Activated naive CD8-positive, alpha-beta T cell treated with anti-CD3 and anti-CD28 coated beads, Interleukin-2, amount 50 U/mL, for 16 hours (primary cell): Measurements from ENCODE around the gene IGSF8.
"Not testable (repeated sequence)": the region's sequence is repeated elsewhere in the genome, so short reads cannot be mapped to it uniquely, and the experiment has no call there.

Experiments used
- DNase-seq: peaks from one replicate; pipeline ENCODE4 v3.0.0-alpha.2; 2020; ENCODE audit warnings: low read depth, low spot score

The IGSF8 gene

GRCh38 chr1:160068225-160068624 is 30.2 kb downstream of the IGSF8 start:
- no peak for DNase-seq

GRCh38 chr1:160066829-160067745 is 31.3 kb downstream of the IGSF8 start:
- no peak for DNase-seq

- no peak for DNase-seq
Observed at GRCh38 chr1:160064746-160065145, 33.7 kb downstream of the IGSF8 start.

DNA sequence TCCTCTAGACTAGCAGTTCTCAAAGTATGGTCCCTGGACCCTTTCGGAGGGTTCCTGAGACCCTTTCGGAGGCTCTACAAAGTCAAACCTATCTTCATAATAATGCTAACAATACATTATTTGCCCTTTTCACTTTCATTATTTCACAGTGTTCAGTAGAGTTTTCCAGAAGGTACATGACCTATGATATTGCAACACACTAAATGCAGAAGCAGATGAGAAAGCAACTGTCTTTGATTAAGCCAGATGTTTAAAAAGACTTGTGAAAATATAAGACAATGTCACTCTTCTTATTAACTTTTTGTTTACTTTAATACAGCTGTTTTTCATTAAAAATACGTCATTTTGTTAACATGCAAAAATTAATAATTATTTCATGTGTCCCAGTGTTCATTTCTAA is 34.3 kb downstream of the IGSF8 start:
- no peak for DNase-seq

DNA sequence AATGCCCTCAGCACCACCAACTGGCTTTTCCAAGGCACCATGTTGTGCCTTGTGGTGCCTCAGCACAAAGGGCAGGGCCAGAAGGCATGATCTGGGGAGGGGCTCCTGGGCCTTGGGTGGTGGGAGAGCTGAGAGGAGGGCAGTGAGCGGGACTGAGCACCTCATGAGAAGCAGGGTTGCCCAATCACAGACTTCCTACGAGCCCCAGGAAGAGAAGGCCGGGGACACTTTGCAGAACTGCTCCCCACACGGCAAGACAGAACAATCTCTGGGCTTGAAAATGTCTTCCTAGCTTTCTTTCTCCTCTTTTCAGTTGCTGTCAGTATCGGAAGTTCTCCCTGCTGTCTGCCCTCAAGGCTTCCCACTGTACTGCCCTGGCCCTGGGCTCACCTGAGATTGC is 35.2 kb downstream of the IGSF8 start:
- DNase-seq = no peak

- DNase-seq = no peak
Observed at GRCh38 chr1:160062230-160062532, 36.2 kb downstream of the IGSF8 start.

DNA sequence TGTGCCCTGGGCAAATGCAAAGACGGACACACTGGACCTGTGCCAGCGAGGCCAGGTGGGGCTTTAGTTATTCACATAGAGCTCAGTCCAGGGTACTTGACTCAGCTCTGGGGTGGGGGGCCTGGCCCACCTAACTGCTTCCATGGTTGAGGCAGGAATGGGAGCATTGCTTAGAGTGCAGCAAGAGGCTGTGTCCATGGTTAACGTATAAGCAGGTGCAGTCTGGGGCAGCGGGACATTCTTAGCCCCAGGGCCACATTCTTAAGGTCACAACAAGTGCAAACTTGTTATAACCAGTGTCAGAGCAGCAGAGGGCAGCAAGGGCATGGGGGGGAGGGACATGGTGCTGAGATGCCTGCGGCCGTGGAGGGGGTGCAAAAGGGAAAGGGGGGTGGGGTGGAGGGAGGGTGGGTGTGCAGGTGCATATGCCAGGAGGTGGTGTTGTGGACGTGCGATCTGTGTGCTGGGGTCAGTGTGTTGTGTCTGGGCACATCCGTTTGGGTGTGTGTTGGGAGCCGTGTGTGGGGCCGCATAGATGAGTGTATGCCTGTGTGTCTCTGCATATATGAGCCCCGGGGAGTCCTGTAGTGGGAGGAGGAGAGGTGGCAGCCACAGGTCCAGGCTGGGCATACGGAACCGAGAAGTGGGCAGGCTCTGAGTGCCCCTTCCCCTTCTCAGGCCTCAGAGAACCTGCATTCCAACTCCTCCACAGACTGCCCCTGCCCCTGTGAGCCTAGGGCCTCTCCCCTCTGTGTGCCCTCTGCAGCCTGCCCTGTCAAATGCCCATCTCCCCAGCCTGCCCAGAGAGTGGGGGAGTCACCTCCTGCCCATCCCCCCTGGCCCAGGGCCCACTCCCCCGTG is 36.8 kb downstream of the IGSF8 start:
- no peak for DNase-seq

- no peak for DNase-seq
Observed at GRCh38 chr1:160058087-160058486, 40.3 kb downstream of the IGSF8 start.

GRCh38 chr1:160056648-160057169 is 41.7 kb downstream of the IGSF8 start:
- no peak for DNase-seq

GRCh38 chr1:160053548-160054365 is 44.7 kb downstream of the IGSF8 start:
- no peak for DNase-seq

- no peak for DNase-seq
Observed at GRCh38 chr1:160052936-160053335, 45.5 kb downstream of the IGSF8 start.

DNA sequence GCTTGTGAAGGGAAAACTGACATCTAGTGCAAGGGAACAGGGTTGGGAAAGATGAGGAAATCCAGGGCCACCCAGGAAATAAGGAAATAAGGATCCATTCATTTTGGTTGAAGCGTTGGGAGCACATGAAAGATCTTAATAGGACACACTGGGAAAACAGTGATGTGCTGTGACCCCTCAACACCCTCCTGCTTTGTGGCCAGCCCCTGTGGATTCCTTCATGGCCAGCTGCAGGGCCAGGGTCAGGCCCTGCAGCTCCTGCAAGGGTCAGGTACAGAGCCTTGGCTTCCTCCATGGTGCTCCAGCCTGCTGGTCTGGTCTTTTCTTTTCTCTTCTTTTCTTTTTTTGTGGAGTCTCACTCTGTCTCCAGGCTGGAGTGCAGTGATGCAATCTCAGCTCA is 47.8 kb downstream of the IGSF8 start:
- no peak for DNase-seq

DNA sequence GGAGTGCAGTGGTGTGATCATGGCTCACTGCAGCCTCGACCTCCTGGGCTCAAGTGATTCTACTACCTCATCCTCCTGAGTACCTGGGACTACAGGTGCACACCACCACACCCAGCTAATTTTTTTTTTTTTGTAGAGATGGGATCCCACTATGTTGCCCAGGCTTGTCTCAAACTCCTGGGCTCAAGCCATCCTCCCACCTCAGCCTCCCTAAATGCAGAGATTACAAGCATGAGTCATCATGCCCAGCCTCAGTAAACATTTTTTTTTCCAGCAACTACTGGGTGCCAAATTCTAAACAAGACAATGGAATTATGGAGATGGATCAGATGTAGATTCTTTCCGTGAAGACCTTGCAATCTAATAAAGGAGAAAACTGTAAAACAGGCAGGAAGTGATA is 48.2 kb downstream of the IGSF8 start:
- not testable (repeated sequence) for DNase-seq

- DNase-seq = no peak
Observed at GRCh38 chr1:160049101-160049500, 49.3 kb downstream of the IGSF8 start.

DNA sequence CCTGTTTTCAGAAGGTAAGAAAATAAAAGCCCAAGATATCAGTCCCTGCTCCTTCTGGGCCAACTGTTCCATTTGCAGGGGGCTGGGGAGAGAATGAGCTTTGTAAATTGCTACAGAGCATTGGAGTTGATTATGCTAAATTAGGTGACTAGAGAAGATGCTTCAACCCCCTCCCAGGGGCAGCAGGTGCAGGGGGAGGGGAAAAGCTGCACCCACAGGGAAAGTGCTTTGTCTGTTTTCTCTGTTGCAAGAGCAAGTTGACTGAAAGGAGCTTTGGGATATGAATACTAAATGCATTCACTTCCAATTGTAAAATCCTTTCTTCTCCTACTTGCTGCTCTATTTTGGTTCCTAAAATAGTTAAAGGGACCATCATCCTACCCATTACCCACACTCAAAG is 50.1 kb downstream of the IGSF8 start:
- DNase-seq = no peak

- no peak for DNase-seq
Observed at GRCh38 chr1:160047111-160047991, 51.1 kb downstream of the IGSF8 start.

- DNase-seq = no peak
Observed at GRCh38 chr1:160046494-160047110, 51.8 kb downstream of the IGSF8 start.

GRCh38 chr1:160045653-160046052 is 52.8 kb downstream of the IGSF8 start:
- DNase-seq = no peak

- DNase-seq = no peak
Observed at GRCh38 chr1:160043543-160043942, 54.9 kb downstream of the IGSF8 start.
